H1 (cell line): Measurements from ENCODE around the gene LAMTOR3. TPM values are rescaled to one million over a fixed set of nuclear protein-coding genes. Genes with fewer than 3 reads are reported as not detected.

Experiments
- CTCF ChIA-PET: fragments of 300-600 bp; sonication (Branson Sonifier 250); formaldehyde crosslinking; loops from one replicate; lab custom pipeline; 2021; ENCODE audit not compliant: partially characterized antibody; lab: Charles Lee
- POLR2A ChIA-PET: fragments of 300-600 bp; sonication (Branson Sonifier 250); formaldehyde crosslinking; loops from one replicate; lab custom pipeline; 2021; ENCODE audit warnings: inconsistent platforms; ENCODE audit not compliant: partially characterized antibody; lab: Charles Lee
- DNase-seq, 2 experiments: peaks; one replicate each; pipeline versions ENCODE4 v3.0.0 to v3.0.0-alpha.2; 2010 to 2022; ENCODE audit warnings: low spot score in 2 of 2, low read depth in 1 of 2, mixed read lengths in 1 of 2
- FAIRE-seq: peaks from 2 replicates; lab custom pipeline; 2011; peaks lifted over from hg19 to GRCh38; lab: Jason Lieb, UNC
- H2AFZ ChIP-seq: 2 replicates; pipeline ENCODE4 v1.8.1; 2012; ENCODE audit warnings: low read length, inconsistent platforms
- H2AK5ac ChIP-seq: 2 replicates; pipeline ENCODE4 v1.6.1; 2013; ENCODE audit warnings: low read depth, low read length
- H2BK120ac ChIP-seq: replicated peaks from 2 replicates; pipeline ENCODE3; 2013; ENCODE audit warnings: low read depth, low read length, inconsistent platforms
- H2BK12ac ChIP-seq: 2 replicates; pipeline ENCODE4 v1.6.1; 2013; ENCODE audit warnings: low read depth, low read length
- H2BK15ac ChIP-seq: 2 replicates; pipeline ENCODE4 v1.6.1; 2013; ENCODE audit warnings: low read length
- H2BK20ac ChIP-seq: 2 replicates; pipeline ENCODE4 v1.6.1; 2013; ENCODE audit warnings: low read length
- H2BK5ac ChIP-seq: 2 replicates; pipeline ENCODE4 v1.6.1; 2013; ENCODE audit warnings: low read depth, low read length
- H3K14ac ChIP-seq: 2 replicates; pipeline ENCODE4 v1.6.1; 2013; ENCODE audit warnings: inconsistent platforms; ENCODE audit not compliant: insufficient read length
- H3K18ac ChIP-seq: 2 replicates; pipeline ENCODE4 v1.6.1; 2013; ENCODE audit warnings: low read length; ENCODE audit errors: extremely low read depth
- H3K23ac ChIP-seq: 2 replicates; pipeline ENCODE4 v1.6.1; 2013; ENCODE audit warnings: inconsistent platforms; ENCODE audit not compliant: insufficient read length
- H3K23me2 ChIP-seq: 2 replicates; pipeline ENCODE4 v1.6.1; 2013; ENCODE audit warnings: low read depth, low read length
- H3K27ac ChIP-seq: 2 replicates; pipeline ENCODE4 v1.6.1; 2011; ENCODE audit warnings: low read depth, low read length, inconsistent platforms
- H3K27me3 ChIP-seq, 4 experiments: replicated peaks in 1 of 4; 1 replicate in 1 of 4; 2 replicates in 3 of 4; pipeline versions ENCODE4 v1.6.1 to v1.8.1; 2011 to 2013; ENCODE audit warnings: low read length in 3 of 4, mild to moderate bottlenecking in 3 of 4, inconsistent platforms in 2 of 4, mixed read lengths in 2 of 4, moderate library complexity in 1 of 4; ENCODE audit not compliant: control insufficient read depth in 3 of 4, insufficient read depth in 3 of 4; ENCODE audit errors: extremely low read depth in 1 of 4
- H3K36me3 ChIP-seq, 4 experiments: 2 replicates each; pipeline versions ENCODE4 v1.6.1 to v1.8.1; 2011 to 2013; ENCODE audit warnings: mild to moderate bottlenecking in 4 of 4, low read length in 3 of 4, moderate library complexity in 2 of 4, control low read depth in 1 of 4, inconsistent platforms in 1 of 4; ENCODE audit not compliant: insufficient read depth in 4 of 4, control insufficient read depth in 2 of 4
- H3K4ac ChIP-seq: replicated peaks from 2 replicates; pipeline ENCODE3; 2013; ENCODE audit warnings: low read length, low read depth, mixed read lengths, inconsistent platforms; ENCODE audit not compliant: insufficient read length
- H3K4me1 ChIP-seq, 4 experiments: replicated peaks in 1 of 4; 1 replicate in 1 of 4; 2 replicates in 3 of 4; pipeline versions ENCODE4 v1.6.1 to v1.8.1; 2011 to 2013; ENCODE audit warnings: low read length in 3 of 4, inconsistent platforms in 2 of 4, mixed read lengths in 1 of 4; ENCODE audit not compliant: insufficient read depth in 4 of 4, control insufficient read depth in 3 of 4
- H3K4me2 ChIP-seq, 2 experiments: 2 replicates each; pipeline versions ENCODE4 v1.6.1 to v1.8.1; 2011 to 2013; ENCODE audit warnings: low read depth in 2 of 2, low read length in 2 of 2, control low read depth in 1 of 2, inconsistent platforms in 1 of 2, mild to moderate bottlenecking in 1 of 2; ENCODE audit not compliant: insufficient read depth in 1 of 2
- H3K4me3 ChIP-seq, 4 experiments: fragments of 200-600, 300-600 bp in 1 of 4; sonication (generic), shearing (Covaris generic), sonication (Bioruptor Twin) in 1 of 4; 2 replicates each; pipeline versions ENCODE4 v1.5.1 to v1.8.1; 2011 to 2016; ENCODE audit warnings: low read length in 4 of 4, low read depth in 3 of 4, control low read depth in 2 of 4, inconsistent platforms in 2 of 4, mild to moderate bottlenecking in 2 of 4, mixed read lengths in 1 of 4, moderate library complexity in 1 of 4; ENCODE audit not compliant: insufficient read depth in 2 of 4; ENCODE audit errors: extremely low read depth in 1 of 4
- H3K56ac ChIP-seq: replicated peaks from 2 replicates; pipeline ENCODE3; 2013; ENCODE audit warnings: low read depth, mild to moderate bottlenecking, mixed read lengths, low read length, inconsistent platforms; ENCODE audit not compliant: insufficient read length
- H3K79me1 ChIP-seq: 2 replicates; pipeline ENCODE4 v1.6.1; 2013; ENCODE audit warnings: low read depth, low read length, control low read depth
- H3K79me2 ChIP-seq, 2 experiments: 2 replicates each; pipeline versions ENCODE4 v1.6.1 to v1.8.1; 2012 to 2013; ENCODE audit warnings: low read length in 2 of 2, mild to moderate bottlenecking in 2 of 2, inconsistent platforms in 1 of 2; ENCODE audit not compliant: insufficient read depth in 2 of 2, control insufficient read depth in 1 of 2
- H3K9ac ChIP-seq, 4 experiments: replicated peaks in 1 of 4; 1 replicate in 1 of 4; 2 replicates in 3 of 4; pipeline versions ENCODE4 v1.6.1 to v1.8.1; 2011 to 2013; ENCODE audit warnings: low read depth in 3 of 4, low read length in 3 of 4, control low read depth in 2 of 4, mild to moderate bottlenecking in 2 of 4, moderate library complexity in 2 of 4, inconsistent platforms in 1 of 4; ENCODE audit errors: extremely low read depth in 1 of 4
- H3K9me3 ChIP-seq, 2 experiments: 2 replicates each; pipeline versions ENCODE4 v1.6.1 to v1.8.1; 2012 to 2013; ENCODE audit warnings: mild to moderate bottlenecking in 2 of 2, moderate library complexity in 2 of 2, control low read depth in 1 of 2, inconsistent platforms in 1 of 2, low read depth in 1 of 2, low read length in 1 of 2, mixed read lengths in 1 of 2; ENCODE audit not compliant: insufficient read depth in 2 of 2
- H4K20me1 ChIP-seq, 2 experiments: replicated peaks in 1 of 2; 2 replicates each; pipeline versions ENCODE3 to v1.8.1; 2011 to 2013; ENCODE audit warnings: inconsistent platforms in 2 of 2, low read length in 2 of 2, mild to moderate bottlenecking in 1 of 2; ENCODE audit not compliant: insufficient read depth in 2 of 2, control insufficient read depth in 1 of 2
- H4K5ac ChIP-seq: 2 replicates; pipeline ENCODE4 v1.6.1; 2013; ENCODE audit warnings: low read length, low read depth, mixed read lengths, inconsistent platforms; ENCODE audit not compliant: insufficient read length
- H4K8ac ChIP-seq: 2 replicates; pipeline ENCODE4 v1.8.0; 2013; ENCODE audit warnings: mild to moderate bottlenecking, moderate library complexity, low read length, inconsistent platforms; ENCODE audit not compliant: insufficient read depth; ENCODE audit errors: extremely low read depth
- H4K91ac ChIP-seq: replicated peaks from 2 replicates; pipeline ENCODE3; 2013; ENCODE audit warnings: low read length, mixed read lengths, inconsistent platforms; ENCODE audit not compliant: insufficient read length
- BRCA1 ChIP-seq: IDR thresholded peaks from 2 replicates; pipeline ENCODE4 v1.6.1; 2012; ENCODE audit warnings: low read depth, low read length, improper control_type of control experiment
- CBX5 ChIP-seq: fragments of 300-800, 300-1000 bp; sonication (generic); IDR thresholded peaks from 2 replicates; pipeline ENCODE4 v1.7.1; 2016; ENCODE audit warnings: antibody characterized with exemption, low read length, low read depth
- CBX8 ChIP-seq: fragments of 300-800, 300-1000 bp; sonication (generic); IDR thresholded peaks from 2 replicates; pipeline ENCODE4 v1.7.1; 2016; ENCODE audit warnings: low read depth, low read length, borderline replicate concordance
- EZH2 ChIP-seq: fragments of 200-600 bp; sonication (generic); IDR thresholded peaks from 2 replicates; pipeline ENCODE4 v1.7.1; 2012; ENCODE audit warnings: low read depth, mild to moderate bottlenecking, moderate library complexity, low read length, inconsistent platforms; ENCODE audit not compliant: severe bottlenecking
- GABPA ChIP-seq: IDR thresholded peaks from 2 replicates; pipeline ENCODE4 v1.6.1; 2011; ENCODE audit warnings: mild to moderate bottlenecking, low read length, moderate library complexity, borderline replicate concordance; ENCODE audit not compliant: insufficient read depth
- NRF1 ChIP-seq: IDR thresholded peaks from 2 replicates; pipeline ENCODE4 v1.6.1; 2011; ENCODE audit warnings: mild to moderate bottlenecking, low read depth, low read length, improper control_type of control experiment
- PHF8 ChIP-seq: fragments of 200-600 bp; sonication (generic); conservative IDR thresholded peaks from 2 replicates; pipeline ENCODE4 v1.7.1; 2012; ENCODE audit warnings: low read depth, mild to moderate bottlenecking, inconsistent platforms, low read length, moderate library complexity
- POU5F1 ChIP-seq: IDR thresholded peaks from 2 replicates; pipeline ENCODE4 v1.6.1; 2011; ENCODE audit warnings: low read depth, mild to moderate bottlenecking, low read length, moderate library complexity
- RAD21 ChIP-seq, 2 experiments: IDR thresholded peaks in 1 of 2; conservative IDR thresholded peaks in 1 of 2; 2 replicates each; pipeline ENCODE4 v1.6.1; 2011; ENCODE audit warnings: low read depth in 2 of 2, low read length in 2 of 2, improper control_type of control experiment in 1 of 2, inconsistent platforms in 1 of 2, mild to moderate bottlenecking in 1 of 2, moderate library complexity in 1 of 2
- RNF2 ChIP-seq: fragments of 200-900, 300-1000 bp; sonication (generic); IDR thresholded peaks from 2 replicates; pipeline ENCODE4 v1.7.1; 2016; ENCODE audit warnings: borderline replicate concordance, low read depth, mild to moderate bottlenecking, antibody characterized with exemption, low read length; ENCODE audit not compliant: poor library complexity, severe bottlenecking; ENCODE audit errors: missing control alignments
- SRF ChIP-seq: IDR thresholded peaks from 2 replicates; pipeline ENCODE4 v1.6.1; 2011; ENCODE audit warnings: mild to moderate bottlenecking, low read depth, low read length, moderate library complexity
- TEAD4 ChIP-seq: IDR thresholded peaks from 2 replicates; pipeline ENCODE4 v1.6.1; 2012; ENCODE audit warnings: low read depth, low read length, inconsistent platforms, mixed read lengths
- WGBS, 2 experiments: shearing (Covaris generic) in 1 of 2; methylation state at CpG; one replicate each; pipeline versions ENCODE4 v1.1.6 to v1.1.7; 2013 to 2015; ENCODE audit warnings: low lambda C conversion rate in 2 of 2, mixed read lengths in 2 of 2, inconsistent platforms in 1 of 2, low coverage in 1 of 2, missing lambda C conversion rate in 1 of 2; ENCODE audit not compliant: insufficient replicate concordance in 2 of 2, insufficient coverage in 1 of 2, insufficient read length in 1 of 2; ENCODE audit errors: extremely low coverage in 1 of 2, missing lambda C conversion rate in 1 of 2; 5-methylcytosine and 5-hydroxymethylcytosine counted together
- polyA plus RNA-seq, 7 experiments: library from polyadenylated mRNA; depleted of rRNA in 3 of 7; stranded (reverse) in 5 of 7; unstranded in 2 of 7; fragments of >200 nt in 5 of 7; fragments of 200-250 nt in 2 of 7; gene quantifications; 1 replicate in 5 of 7; 2 replicates in 1 of 7; 4 replicates in 1 of 7; pipeline versions ENCODE4 v1.2.1 to v1.2.3, GENCODE V29; 2011 to 2013; ENCODE audit warnings: missing spikeins in 2 of 7, mixed read lengths in 2 of 7
- total RNA-seq: library from RNA; stranded (reverse); fragmentation: NEBNext Ultra II Directional; extraction: Animal tissue kit (Norgen Biotek cat#: 25700); gene quantifications from 2 replicates; pipeline ENCODE4 v1.2.1, GENCODE V29; 2021
- TF ChIP-seq, protein P1 (sequence below): IDR thresholded peaks from 2 replicates; pipeline ENCODE4 v1.6.1; 2011; ENCODE audit warnings: low read length, improper control_type of control experiment

The LAMTOR3 gene
- total and polyA plus RNA-seq, 2 of the 8 experiments (the other 6 are each of a cell fraction or from before 2014, with no cell fraction given) = 25.1 to 34.4 TPM

- H2BK120ac ChIP-seq = no peak overlapping the region
- DNase-seq (no peak), FAIRE-seq (no peak)
- H3K23ac ChIP-seq = no peak overlapping the region
- H3K36me3 ChIP-seq = no peaks in the 10 kb centered on the region
- H2BK20ac ChIP-seq = no peak overlapping the region
- WGBS, 2 experiments = 91% methylated on average over 3 of the region's 3 CpGs; no CpG with 5 or more reads in 1 of the 2 experiments
- no peak overlapping the region for H4K91ac ChIP-seq
- no peak overlapping the region for H3K27ac ChIP-seq
- no peaks in the 10 kb centered on the region for H4K20me1 ChIP-seq
- no peak overlapping the region for H2BK5ac ChIP-seq
- H3K14ac ChIP-seq = no peak overlapping the region
- no peaks in the 10 kb centered on the region for H3K79me1 ChIP-seq
- H3K23me2 ChIP-seq = no peaks in the 10 kb centered on the region
- POLR2A ChIA-PET = no interaction called here
- no peak overlapping the region for H3K56ac ChIP-seq
- H2AFZ ChIP-seq = no peak overlapping the region
- no peak overlapping the region for H4K5ac ChIP-seq
- CTCF ChIA-PET = interaction anchor here (0.6 to 1.6 kb wide), 2 partner anchors 20 to 500 kb away, joined by 3 to 4 read pairs; no protein-coding TSS in a partner anchor
- H3K4me3 ChIP-seq = no peak overlapping the region
- H3K18ac ChIP-seq = no peak overlapping the region
- no peaks in the 10 kb centered on the region for H3K79me2 ChIP-seq
- no peak overlapping the region for H3K4me2 ChIP-seq
- no peak overlapping the region for H2BK15ac ChIP-seq
- H2AK5ac ChIP-seq = no peak overlapping the region
- H3K9me3 ChIP-seq = no peaks in the 10 kb centered on the region
- H3K4ac ChIP-seq = no peak overlapping the region
- no peaks in the 10 kb centered on the region for H3K4me1 ChIP-seq
- no peaks in the 10 kb centered on the region for H3K27me3 ChIP-seq
- no peak overlapping the region for H3K9ac ChIP-seq
- H4K8ac ChIP-seq = no peak overlapping the region
- H2BK12ac ChIP-seq = no peak overlapping the region
- no peak for TF ChIP-seq CBX8
- TF ChIP-seq, protein P1, sequence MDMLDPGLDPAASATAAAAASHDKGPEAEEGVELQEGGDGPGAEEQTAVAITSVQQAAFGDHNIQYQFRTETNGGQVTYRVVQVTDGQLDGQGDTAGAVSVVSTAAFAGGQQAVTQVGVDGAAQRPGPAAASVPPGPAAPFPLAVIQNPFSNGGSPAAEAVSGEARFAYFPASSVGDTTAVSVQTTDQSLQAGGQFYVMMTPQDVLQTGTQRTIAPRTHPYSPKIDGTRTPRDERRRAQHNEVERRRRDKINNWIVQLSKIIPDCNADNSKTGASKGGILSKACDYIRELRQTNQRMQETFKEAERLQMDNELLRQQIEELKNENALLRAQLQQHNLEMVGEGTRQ = no peak
- no peak for TF ChIP-seq CBX5
- TF ChIP-seq TEAD4 = no peak
- no peak for TF ChIP-seq NRF1
- no peak for TF ChIP-seq SRF
- no peak for TF ChIP-seq EZH2
- no peak for TF ChIP-seq RAD21 (IDR thresholded peaks at IDR 0.05 in 1 of 2, conservative IDR thresholded peaks at IDR 0.05 in 1 of 2; ENCODE audit: low read depth in 2 of 2, low read length in 2 of 2)
- no peak for TF ChIP-seq BRCA1
- no peak for TF ChIP-seq RNF2
- TF ChIP-seq PHF8 = no peak
- no peak for TF ChIP-seq GABPA
- no peak for TF ChIP-seq POU5F1
Measured at GRCh38 chr4:99832758-99833157, 61.5 kb downstream of the LAMTOR3 start.
